HG03045 (cell line): ENCODE data around the gene GID4.

ENCODE experiments used
- ATAC-seq: cut with Tn5 transposase; IDR thresholded peaks from one replicate; pipeline ENCODE4 v1.9.1; 2021; ENCODE audit warnings: mild to moderate bottlenecking, moderate library complexity; ENCODE audit not compliant: unreplicated experiment

The GID4 gene

GRCh38 chr17:18094409-18094807 lies 55.2 kb downstream of the GID4 start:
- no peak for ATAC-seq

- no peak for ATAC-seq
Observed at GRCh38 chr17:18099516-18099915, 60.3 kb downstream of the GID4 start.

- ATAC-seq: no peak
Observed at GRCh38 chr17:18100616-18101015, 61.4 kb downstream of the GID4 start.

- ATAC-seq: no peak
Observed at GRCh38 chr17:18101828-18102227, 62.6 kb downstream of the GID4 start.

- ATAC-seq: no peak
Observed at GRCh38 chr17:18102640-18103039, 63.4 kb downstream of the GID4 start.

GRCh38 chr17:18105027-18105426 lies 65.8 kb downstream of the GID4 start:
- ATAC-seq: no peak

- ATAC-seq: no peak
Observed at GRCh38 chr17:18105595-18105994, 66.4 kb downstream of the GID4 start.

GRCh38 chr17:18106211-18106610 lies 67.0 kb downstream of the GID4 start:
- ATAC-seq: no peak

- no peak for ATAC-seq
Observed at GRCh38 chr17:18107061-18107790, 68.0 kb downstream of the GID4 start.

- ATAC-seq: no peak
Observed at GRCh38 chr17:18107971-18108370, 68.8 kb downstream of the GID4 start.

GRCh38 chr17:18108401-18109312 lies 69.4 kb downstream of the GID4 start, which contains the start of gene MYO15A:
Gene MYO15A, plus strand, starts transcription at chr17:18108756. Its CDS starts 10,045 bp downstream, at chr17:18118801.
- ATAC-seq: no peak

GRCh38 chr17:18109935-18110485 lies 70.8 kb downstream of the GID4 start:
- no peak for ATAC-seq

- no peak for ATAC-seq
Observed at GRCh38 chr17:18110636-18111145, 71.5 kb downstream of the GID4 start.

GRCh38 chr17:18111330-18111971 lies 72.2 kb downstream of the GID4 start:
- ATAC-seq: no peak

GRCh38 chr17:18115517-18115916 lies 76.3 kb downstream of the GID4 start:
- no peak for ATAC-seq

- ATAC-seq: no peak
Observed at GRCh38 chr17:18116078-18116477, 76.9 kb downstream of the GID4 start.

- ATAC-seq: no peak
Observed at GRCh38 chr17:18117533-18117932, 78.3 kb downstream of the GID4 start.
